ENCODE measurements around the gene RETREG1.
A peak's percentile ranks its signal among the peaks of the same experiment; 100 is the strongest.

The RETREG1 gene

DNA sequence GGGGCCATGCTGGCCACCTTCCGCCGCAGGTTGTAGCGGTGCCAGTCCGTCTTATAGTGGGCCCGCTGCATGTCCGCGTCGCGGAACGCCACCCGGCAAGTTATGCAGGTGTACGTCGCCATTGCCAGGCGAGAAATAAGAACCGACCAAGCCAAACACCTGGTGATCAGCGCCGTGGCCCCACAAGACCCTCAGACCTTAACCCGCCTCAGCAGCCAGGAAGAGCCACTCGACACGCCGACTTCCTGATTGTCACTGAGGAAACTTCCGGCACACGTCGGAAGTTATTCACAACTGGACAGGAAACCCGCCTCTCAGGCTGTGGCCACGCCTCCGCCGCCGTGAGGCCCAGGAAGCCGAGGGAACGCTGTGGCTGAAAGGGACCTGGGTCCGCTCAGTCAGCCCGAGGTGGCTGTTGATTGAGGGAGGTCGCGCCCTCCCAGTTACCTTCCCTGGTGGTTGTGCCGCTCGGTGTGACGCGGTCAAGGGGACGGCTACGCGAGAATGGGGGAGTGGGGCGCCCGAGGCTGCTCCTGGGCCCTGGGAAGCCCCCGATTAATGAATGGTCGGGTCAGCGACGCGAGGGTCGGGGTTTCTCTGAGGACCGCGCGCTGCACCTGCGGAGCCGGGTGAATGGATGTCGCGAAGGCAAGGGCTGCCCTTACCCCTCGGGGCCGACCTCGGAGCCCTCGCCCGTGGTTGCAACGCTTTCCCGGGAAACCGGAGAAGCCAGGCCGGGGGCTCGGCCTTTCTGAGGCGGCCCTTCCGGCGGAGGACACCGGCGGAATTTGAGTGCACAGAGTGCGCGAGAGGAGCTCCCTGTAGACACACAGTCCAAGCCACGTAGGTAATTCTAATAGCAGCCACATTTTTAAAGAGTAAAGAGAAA, 151.0 kb downstream of the RETREG1 start, which contains the start of gene ZNF622 (continued):
- TF ChIP-seq, protein P1, sequence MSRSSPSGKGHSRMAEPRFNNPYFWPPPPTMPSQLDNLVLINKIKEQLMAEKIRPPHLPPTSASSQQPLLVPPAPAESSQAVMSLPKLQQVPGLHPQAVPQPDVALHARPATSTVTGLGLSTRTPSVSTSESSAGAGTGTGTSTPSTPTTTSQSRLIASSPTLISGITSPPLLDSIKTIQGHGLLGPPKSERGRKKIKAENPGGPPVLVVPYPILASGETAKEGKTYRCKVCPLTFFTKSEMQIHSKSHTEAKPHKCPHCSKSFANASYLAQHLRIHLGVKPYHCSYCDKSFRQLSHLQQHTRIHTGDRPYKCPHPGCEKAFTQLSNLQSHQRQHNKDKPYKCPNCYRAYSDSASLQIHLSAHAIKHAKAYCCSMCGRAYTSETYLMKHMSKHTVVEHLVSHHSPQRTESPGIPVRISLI (tag by site-specific recombination; IDR thresholded peaks at IDR 0.05), result no peak
- TF ChIP-seq ZIC2 (tag by site-specific recombination; IDR thresholded peaks at IDR 0.05) (peak; percentile 27; the same call in 1 of the 2 replicates), ZNF280D (tag by site-specific recombination; IDR thresholded peaks at IDR 0.05) (no peak), SP3 (tag by site-specific recombination; IDR thresholded peaks at IDR 0.05) (peak; percentile 85), ZNF610 (tag by site-specific recombination; IDR thresholded peaks at IDR 0.05; ENCODE audit: borderline replicate concordance) (peak; percentile 45; the same call in 1 of the 2 replicates), ZNF2 (tag by site-specific recombination; IDR thresholded peaks at IDR 0.05) (peak; percentile 78), ZBTB8A (tag by site-specific recombination; IDR thresholded peaks at IDR 0.05) (peak; percentile 39; the same call in 1 of the 2 replicates), KLF8 (tag by site-specific recombination; IDR thresholded peaks at IDR 0.05) (peak; percentile 52), SP7 (tag by site-specific recombination; IDR thresholded peaks at IDR 0.05) (peak; percentile 73), ZNF692 (tag by site-specific recombination; IDR thresholded peaks at IDR 0.05) (peak; percentile 91), ZBTB6 (tag by site-specific recombination; IDR thresholded peaks at IDR 0.05) (no peak; the same call in 1 of the 2 replicates), ZNF639 (tag by site-specific recombination; IDR thresholded peaks at IDR 0.05) (peak; percentile 60), ZNF24 (tag by site-specific recombination; IDR thresholded peaks at IDR 0.05) (peak; percentile 14; the same call in 1 of the 2 replicates), ZNF335 (tag by site-specific recombination; conservative IDR thresholded peaks at IDR 0.05) (peak; percentile 93), PRDM10 (tag by site-specific recombination; IDR thresholded peaks at IDR 0.05) (peak; percentile 92), BCL6B (tag by site-specific recombination; IDR thresholded peaks at IDR 0.05) (no peak), ZNF473 (tag by site-specific recombination; IDR thresholded peaks at IDR 0.05) (no peak)
- TF ChIP-seq, protein P2, sequence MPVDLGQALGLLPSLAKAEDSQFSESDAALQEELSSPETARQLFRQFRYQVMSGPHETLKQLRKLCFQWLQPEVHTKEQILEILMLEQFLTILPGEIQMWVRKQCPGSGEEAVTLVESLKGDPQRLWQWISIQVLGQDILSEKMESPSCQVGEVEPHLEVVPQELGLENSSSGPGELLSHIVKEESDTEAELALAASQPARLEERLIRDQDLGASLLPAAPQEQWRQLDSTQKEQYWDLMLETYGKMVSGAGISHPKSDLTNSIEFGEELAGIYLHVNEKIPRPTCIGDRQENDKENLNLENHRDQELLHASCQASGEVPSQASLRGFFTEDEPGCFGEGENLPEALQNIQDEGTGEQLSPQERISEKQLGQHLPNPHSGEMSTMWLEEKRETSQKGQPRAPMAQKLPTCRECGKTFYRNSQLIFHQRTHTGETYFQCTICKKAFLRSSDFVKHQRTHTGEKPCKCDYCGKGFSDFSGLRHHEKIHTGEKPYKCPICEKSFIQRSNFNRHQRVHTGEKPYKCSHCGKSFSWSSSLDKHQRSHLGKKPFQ (tag by site-specific recombination; IDR thresholded peaks at IDR 0.05), result peak; percentile 37; the same call in 1 of the 2 replicates
- TF ChIP-seq, protein P3, sequence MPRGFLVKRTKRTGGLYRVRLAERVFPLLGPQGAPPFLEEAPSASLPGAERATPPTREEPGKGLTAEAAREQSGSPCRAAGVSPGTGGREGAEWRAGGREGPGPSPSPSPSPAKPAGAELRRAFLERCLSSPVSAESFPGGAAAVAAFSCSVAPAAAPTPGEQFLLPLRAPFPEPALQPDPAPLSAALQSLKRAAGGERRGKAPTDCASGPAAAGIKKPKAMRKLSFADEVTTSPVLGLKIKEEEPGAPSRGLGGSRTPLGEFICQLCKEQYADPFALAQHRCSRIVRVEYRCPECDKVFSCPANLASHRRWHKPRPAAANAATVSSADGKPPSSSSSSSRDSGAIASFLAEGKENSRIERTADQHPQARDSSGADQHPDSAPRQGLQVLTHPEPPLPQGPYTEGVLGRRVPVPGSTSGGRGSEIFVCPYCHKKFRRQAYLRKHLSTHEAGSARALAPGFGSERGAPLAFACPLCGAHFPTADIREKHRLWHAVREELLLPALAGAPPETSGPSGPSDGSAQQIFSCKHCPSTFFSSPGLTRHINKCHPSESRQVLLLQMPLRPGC (tag by site-specific recombination; IDR thresholded peaks at IDR 0.05), result peak; percentile 27
